H1 (cell line): ENCODE data around the gene RASAL2. TPM values are rescaled to one million over a fixed set of nuclear protein-coding genes. Genes with fewer than 3 reads are reported as not detected.

Source experiments
- CHD7 ChIP-seq: fragments of 300-600 bp; sonication (generic); IDR thresholded peaks from 2 replicates; pipeline ENCODE4 v1.7.1; 2012; ENCODE audit warnings: low read length, moderate library complexity, mild to moderate bottlenecking, inconsistent platforms; ENCODE audit not compliant: insufficient replicate concordance
- JUND ChIP-seq: IDR thresholded peaks from 2 replicates; pipeline ENCODE4 v1.6.1; 2011; ENCODE audit warnings: mild to moderate bottlenecking, improper control_type of control experiment, low read length
- KDM1A ChIP-seq: fragments of 200-600, 300-600 bp; sonication (generic); IDR thresholded peaks from 2 replicates; pipeline ENCODE4 v1.7.1; 2016; ENCODE audit warnings: mild to moderate bottlenecking, low read length, borderline replicate concordance
- MAFK ChIP-seq: IDR thresholded peaks from 2 replicates; pipeline ENCODE4 v1.6.1; 2012; ENCODE audit warnings: low read depth, mild to moderate bottlenecking, improper control_type of control experiment, low read length
- SP1 ChIP-seq: IDR thresholded peaks from 2 replicates; pipeline ENCODE4 v1.6.1; 2011; ENCODE audit warnings: low read depth, low read length
- TAF7 ChIP-seq: optimal IDR thresholded peaks from 2 replicates; pipeline ENCODE3; 2011; ENCODE audit warnings: low read depth, mild to moderate bottlenecking, inconsistent platforms, low read length, moderate library complexity, borderline replicate concordance
- polyA plus RNA-seq, 7 experiments: library from polyadenylated mRNA; depleted of rRNA in 3 of 7; stranded (reverse) in 5 of 7; unstranded in 2 of 7; fragments of >200 nt in 5 of 7; fragments of 200-250 nt in 2 of 7; gene quantifications; 1 replicate in 5 of 7; 2 replicates in 1 of 7; 4 replicates in 1 of 7; pipeline versions ENCODE4 v1.2.1 to v1.2.3, GENCODE V29; 2011 to 2013; ENCODE audit warnings: missing spikeins in 2 of 7, mixed read lengths in 2 of 7
- total RNA-seq: library from RNA; stranded (reverse); fragmentation: NEBNext Ultra II Directional; extraction: Animal tissue kit (Norgen Biotek cat#: 25700); gene quantifications from 2 replicates; pipeline ENCODE4 v1.2.1, GENCODE V29; 2021

RASAL2 gene
- total and polyA plus RNA-seq, 2 of the 8 experiments (the other 6 are each of a cell fraction or from before 2014, with no cell fraction given) = 15.9 to 32.5 TPM

- no peak for TF ChIP-seq CHD7
- TF ChIP-seq MAFK = no peak
- TF ChIP-seq KDM1A = no peak
- TF ChIP-seq TAF7 = no peak
- no peak for TF ChIP-seq SP1
- peak; percentile 53; the same call in 1 of the 2 replicates for TF ChIP-seq JUND
Observed at GRCh38 chr1:178308438-178308837, 214.5 kb downstream of the RASAL2 start (continued).
